Measurements from ENCODE around the gene UNC13B.

UNC13B gene

GRCh38 chr9:35349287-35349990 lies 187.6 kb downstream of the UNC13B start:
- H3K36me3 ChIP-seq (ENCODE audit: control insufficient read depth in 2 of 2, insufficient read depth in 1 of 2, low read length in 2 of 2) = no peaks in the 10 kb centered on the region
- peaks cover 6% of the 10 kb centered on the region for H3K4me1 ChIP-seq (ENCODE audit: control insufficient read depth, insufficient read depth, low read length)
- CTCF ChIA-PET = no interaction called here
- POLR2A ChIA-PET = no interaction called here
- no peak overlapping the region for H3K4me3 ChIP-seq (ENCODE audit: low read depth, low read length)
- no peak overlapping the region for H3K27ac ChIP-seq (ENCODE audit: extremely low read depth, low read depth, low read length)
- H3K9me3 ChIP-seq (ENCODE audit: control insufficient read depth, insufficient read depth, low read depth, low read length) = no peaks in the 10 kb centered on the region
- TF ChIP-seq IKZF3 (tag by site-specific recombination; IDR thresholded peaks at IDR 0.05) (no peak), PRDM1 (tag by site-specific recombination; IDR thresholded peaks at IDR 0.05) (no peak), ZNF248 (tag by site-specific recombination; IDR thresholded peaks at IDR 0.05) (no peak), ZBTB20 (tag by site-specific recombination; IDR thresholded peaks at IDR 0.05) (no peak), ZNF155 (tag by site-specific recombination; IDR thresholded peaks at IDR 0.05) (no peak), ZNF639 (tag by site-specific recombination; IDR thresholded peaks at IDR 0.05) (no peak), ZBTB6 (tag by site-specific recombination; IDR thresholded peaks at IDR 0.05) (no peak), SP2 (tag by site-specific recombination; IDR thresholded peaks at IDR 0.05) (no peak)

GRCh38 chr9:35350212-35350611 lies 188.4 kb downstream of the UNC13B start:
- TF ChIP-seq ZIC2 (tag by site-specific recombination; IDR thresholded peaks at IDR 0.05) (no peak), BCL11B (tag by site-specific recombination; IDR thresholded peaks at IDR 0.05; ENCODE audit: low read depth) (no peak), ZNF426 (tag by site-specific recombination; IDR thresholded peaks at IDR 0.05) (no peak), KLF9 (tag by site-specific recombination; IDR thresholded peaks at IDR 0.05; ENCODE audit: low read depth) (no peak), ZNF704 (tag by site-specific recombination; IDR thresholded peaks at IDR 0.05) (no peak), ZSCAN23 (tag by site-specific recombination; IDR thresholded peaks at IDR 0.05) (no peak), ZNF530 (tag by site-specific recombination; IDR thresholded peaks at IDR 0.05; ENCODE audit: low read depth) (no peak), ZSCAN16 (tag by site-specific recombination; IDR thresholded peaks at IDR 0.05) (no peak), ZBTB48 (tag by site-specific recombination; IDR thresholded peaks at IDR 0.05) (no peak), ZNF146 (tag by site-specific recombination; IDR thresholded peaks at IDR 0.05) (no peak)
- Histone ChIP-seq H3K9me3 (ENCODE audit: control insufficient read depth, insufficient read depth, low read depth, low read length) (no peaks in the 10 kb centered on the region), H3K4me1 (ENCODE audit: control insufficient read depth, insufficient read depth, low read length) (peaks cover 6% of the 10 kb centered on the region), H3K4me3 (ENCODE audit: low read depth, low read length) (no peak overlapping the region), H3K27ac (ENCODE audit: extremely low read depth, low read depth, low read length) (no peak overlapping the region), H3K36me3 (ENCODE audit: control insufficient read depth in 2 of 2, insufficient read depth in 1 of 2, low read length in 2 of 2) (no peaks in the 10 kb centered on the region)
- ChIA-PET POLR2A (no interaction called here), CTCF (interaction anchor here (0.7 kb wide), 1 partner anchor 531 kb away, joined by 3 read pairs; no protein-coding TSS in a partner anchor)

GRCh38 chr9:35350827-35351549 lies 189.2 kb downstream of the UNC13B start:
- POLR2A ChIA-PET = no interaction called here

More at GRCh38 chr9:35350827-35351549, 189.2 kb downstream of the UNC13B start:
- no peak overlapping the region for H3K4me3 ChIP-seq (ENCODE audit: low read depth, low read length)
- TF ChIP-seq SP3 (tag by site-specific recombination; IDR thresholded peaks at IDR 0.05) = no peak
- TF ChIP-seq KLF8 (tag by site-specific recombination; IDR thresholded peaks at IDR 0.05) = no peak
- no peak for TF ChIP-seq ZNF404 (tag by site-specific recombination; IDR thresholded peaks at IDR 0.05)
- 0 out of 2 replicates have a peak, but pooled peaks have one; percentile 24 for TF ChIP-seq PRDM6 (tag by site-specific recombination; IDR thresholded peaks at IDR 0.05)
- H3K27ac ChIP-seq (ENCODE audit: extremely low read depth, low read depth, low read length) = no peak overlapping the region
- no peaks in the 10 kb centered on the region for H3K36me3 ChIP-seq (ENCODE audit: control insufficient read depth in 2 of 2, insufficient read depth in 1 of 2, low read length in 2 of 2)
- CTCF ChIA-PET = interaction anchor here (0.6 to 0.7 kb wide), 2 partner anchors 130 to 531 kb away, joined by 3 to 4 read pairs; no protein-coding TSS in a partner anchor
- H3K4me1 ChIP-seq (ENCODE audit: control insufficient read depth, insufficient read depth, low read length) = peaks cover 6% of the 10 kb centered on the region
- H3K9me3 ChIP-seq (ENCODE audit: control insufficient read depth, insufficient read depth, low read depth, low read length) = no peaks in the 10 kb centered on the region
